H9 (cell line): ENCODE measurements around the gene ZMYND8. TPM values are rescaled to one million over a fixed set of nuclear protein-coding genes. Genes with fewer than 3 reads are reported as not detected.

ENCODE experiments used
- DNase-seq: peaks from one replicate; pipeline ENCODE4 v3.0.0-alpha.2; 2017
- H2AFZ ChIP-seq: one replicate; pipeline ENCODE4 v1.6.1; 2013; ENCODE audit warnings: mild to moderate bottlenecking, low read length, control low read depth, moderate library complexity
- H2AK5ac ChIP-seq: 2 replicates; pipeline ENCODE4 v1.6.1; 2013; ENCODE audit warnings: low read length, control low read depth, mixed read lengths; ENCODE audit not compliant: insufficient read length
- H2BK120ac ChIP-seq: one replicate; pipeline ENCODE4 v1.6.1; 2013; ENCODE audit warnings: low read depth, mild to moderate bottlenecking, low read length, control low read depth, inconsistent platforms; ENCODE audit not compliant: poor library complexity, severe bottlenecking
- H2BK12ac ChIP-seq: 2 replicates; pipeline ENCODE4 v1.6.1; 2013; ENCODE audit warnings: low read length, control low read depth, mixed read lengths, low read depth; ENCODE audit not compliant: insufficient read length
- H2BK15ac ChIP-seq: 2 replicates; pipeline ENCODE4 v1.6.1; 2013; ENCODE audit warnings: low read depth, low read length, control low read depth
- H2BK20ac ChIP-seq: one replicate; pipeline ENCODE4 v1.6.1; 2013; ENCODE audit warnings: low read depth, mild to moderate bottlenecking, low read length, control low read depth, inconsistent platforms; ENCODE audit not compliant: poor library complexity, severe bottlenecking
- H2BK5ac ChIP-seq: 2 replicates; pipeline ENCODE4 v1.6.1; 2013; ENCODE audit warnings: low read length, control low read depth, mixed read lengths; ENCODE audit not compliant: insufficient read length
- H3K14ac ChIP-seq: 2 replicates; pipeline ENCODE4 v1.6.1; 2013; ENCODE audit warnings: low read length, control low read depth; ENCODE audit not compliant: insufficient read depth
- H3K18ac ChIP-seq: 2 replicates; pipeline ENCODE4 v1.6.1; 2013; ENCODE audit warnings: low read depth, mild to moderate bottlenecking, mixed read lengths, low read length, control low read depth; ENCODE audit not compliant: insufficient read length
- H3K23ac ChIP-seq: 2 replicates; pipeline ENCODE4 v1.6.1; 2013; ENCODE audit warnings: low read length, control low read depth, mixed read lengths, low read depth; ENCODE audit not compliant: insufficient read length
- H3K23me2 ChIP-seq: 2 replicates; pipeline ENCODE4 v1.6.1; 2013; ENCODE audit warnings: low read depth, mild to moderate bottlenecking, mixed read lengths, low read length, control low read depth; ENCODE audit not compliant: insufficient read length, poor library complexity, severe bottlenecking
- H3K27ac ChIP-seq: 2 replicates; pipeline ENCODE4 v1.5.1; 2013; ENCODE audit warnings: low read length, control low read depth, mixed read lengths, low read depth; ENCODE audit not compliant: insufficient read length
- H3K27me3 ChIP-seq: 2 replicates; pipeline ENCODE4 v1.6.1; 2013; ENCODE audit warnings: low read length, control low read depth, inconsistent platforms; ENCODE audit not compliant: insufficient read depth
- H3K4ac ChIP-seq: 2 replicates; pipeline ENCODE4 v1.6.1; 2013; ENCODE audit warnings: low read depth, mild to moderate bottlenecking, control low read depth, inconsistent platforms, low read length, moderate library complexity
- H3K4me1 ChIP-seq: 2 replicates; pipeline ENCODE4 v1.6.1; 2013; ENCODE audit warnings: low read length, control low read depth, inconsistent platforms; ENCODE audit not compliant: insufficient read depth
- H3K4me2 ChIP-seq: 2 replicates; pipeline ENCODE4 v1.6.1; 2013; ENCODE audit warnings: low read length, control low read depth, mixed read lengths; ENCODE audit not compliant: insufficient read length, insufficient read depth
- H3K56ac ChIP-seq: 2 replicates; pipeline ENCODE4 v1.6.1; 2013; ENCODE audit warnings: low read depth, mild to moderate bottlenecking, mixed read lengths, low read length, control low read depth; ENCODE audit not compliant: insufficient read length
- H3K79me1 ChIP-seq: 2 replicates; pipeline ENCODE4 v1.6.1; 2013; ENCODE audit warnings: low read depth, mild to moderate bottlenecking, moderate library complexity, low read length, control low read depth, inconsistent platforms; ENCODE audit not compliant: insufficient read depth, poor library complexity, severe bottlenecking
- H3K79me2 ChIP-seq: 2 replicates; pipeline ENCODE4 v1.6.1; 2013; ENCODE audit warnings: low read length, control low read depth, inconsistent platforms; ENCODE audit not compliant: insufficient read depth
- H3K9ac ChIP-seq: 2 replicates; pipeline ENCODE4 v1.6.1; 2013; ENCODE audit warnings: low read length, control low read depth, mixed read lengths; ENCODE audit not compliant: insufficient read length; ENCODE audit errors: extremely low read depth
- H3K9me3 ChIP-seq: one replicate; pipeline ENCODE4 v1.6.1; 2013; ENCODE audit warnings: low read depth, low read length, inconsistent platforms; ENCODE audit not compliant: control insufficient read depth
- H3T11ph ChIP-seq: one replicate; pipeline ENCODE4 v1.6.1; 2013; ENCODE audit warnings: mild to moderate bottlenecking, low read length, control low read depth, inconsistent platforms
- H4K20me1 ChIP-seq: one replicate; pipeline ENCODE4 v1.6.1; 2013; ENCODE audit not compliant: control insufficient read depth, insufficient read length, insufficient read depth
- H4K5ac ChIP-seq: 2 replicates; pipeline ENCODE4 v1.6.1; 2013; ENCODE audit warnings: low read depth, mild to moderate bottlenecking, mixed read lengths, low read length, control low read depth; ENCODE audit not compliant: insufficient read length
- H4K8ac ChIP-seq: replicated peaks from 2 replicates; pipeline ENCODE4 v1.6.1; 2013; ENCODE audit warnings: low read length, control low read depth, mixed read lengths, low read depth; ENCODE audit not compliant: insufficient read length
- H4K91ac ChIP-seq: 2 replicates; pipeline ENCODE4 v1.6.1; 2013; ENCODE audit warnings: low read depth, mild to moderate bottlenecking, moderate library complexity, mixed read lengths, low read length, control low read depth; ENCODE audit not compliant: insufficient read length
- H3K27ac Mint-ChIP-seq, 3 experiments: 2 replicates in 2 of 3; 3 replicates in 1 of 3; pipeline ENCODE4 v1.8.0; 2020 to 2021; ENCODE audit warnings: mixed read lengths in 3 of 3, mild to moderate bottlenecking in 1 of 3, moderate library complexity in 1 of 3
- H3K27me3 Mint-ChIP-seq: 2 replicates; pipeline ENCODE4 v1.8.0; 2021; ENCODE audit warnings: low read depth, mild to moderate bottlenecking, moderate library complexity, mixed read lengths
- H3K36me3 Mint-ChIP-seq, 3 experiments: 2 replicates in 2 of 3; 3 replicates in 1 of 3; pipeline ENCODE4 v1.8.0; 2020 to 2021; ENCODE audit warnings: low read depth in 3 of 3, mixed read lengths in 3 of 3; ENCODE audit not compliant: insufficient read depth in 1 of 3
- H3K4me1 Mint-ChIP-seq, 2 experiments: 2 replicates each; pipeline ENCODE4 v1.8.0; 2020; ENCODE audit warnings: mixed read lengths in 2 of 2
- H3K4me3 Mint-ChIP-seq, 2 experiments: 2 replicates in 1 of 2; 3 replicates in 1 of 2; pipeline ENCODE4 v1.8.0; 2020 to 2021; ENCODE audit warnings: mild to moderate bottlenecking in 2 of 2, mixed read lengths in 2 of 2, moderate library complexity in 1 of 2
- H3K9me3 Mint-ChIP-seq, 2 experiments: 2 replicates in 1 of 2; 3 replicates in 1 of 2; pipeline ENCODE4 v1.8.0; 2020; ENCODE audit warnings: mild to moderate bottlenecking in 2 of 2, mixed read lengths in 2 of 2, moderate library complexity in 1 of 2
- CTCF ChIP-seq: fragments of 200-600 bp; sonication (generic); conservative IDR thresholded peaks from 3 replicates; pipeline ENCODE4 v1.8.0; 2021; ENCODE audit warnings: antibody characterized with exemption, mild to moderate bottlenecking
- WGBS: extraction: QIAGEN DNeasy Blood & Tissue Kit; methylation state at CpG from one replicate; pipeline ENCODE4 v1.1.7; 2013; ENCODE audit warnings: missing lambda C conversion rate, low lambda C conversion rate, mixed read lengths; ENCODE audit not compliant: insufficient read length; ENCODE audit errors: extremely low coverage; 5-methylcytosine and 5-hydroxymethylcytosine counted together
- total RNA-seq: library from RNA; stranded (reverse); gene quantifications from 2 replicates; pipeline ENCODE4 v1.2.1, GENCODE V29; 2021

Gene ZMYND8
- total RNA-seq, 1 experiment from 2014 or later, result 158 TPM

DNA sequence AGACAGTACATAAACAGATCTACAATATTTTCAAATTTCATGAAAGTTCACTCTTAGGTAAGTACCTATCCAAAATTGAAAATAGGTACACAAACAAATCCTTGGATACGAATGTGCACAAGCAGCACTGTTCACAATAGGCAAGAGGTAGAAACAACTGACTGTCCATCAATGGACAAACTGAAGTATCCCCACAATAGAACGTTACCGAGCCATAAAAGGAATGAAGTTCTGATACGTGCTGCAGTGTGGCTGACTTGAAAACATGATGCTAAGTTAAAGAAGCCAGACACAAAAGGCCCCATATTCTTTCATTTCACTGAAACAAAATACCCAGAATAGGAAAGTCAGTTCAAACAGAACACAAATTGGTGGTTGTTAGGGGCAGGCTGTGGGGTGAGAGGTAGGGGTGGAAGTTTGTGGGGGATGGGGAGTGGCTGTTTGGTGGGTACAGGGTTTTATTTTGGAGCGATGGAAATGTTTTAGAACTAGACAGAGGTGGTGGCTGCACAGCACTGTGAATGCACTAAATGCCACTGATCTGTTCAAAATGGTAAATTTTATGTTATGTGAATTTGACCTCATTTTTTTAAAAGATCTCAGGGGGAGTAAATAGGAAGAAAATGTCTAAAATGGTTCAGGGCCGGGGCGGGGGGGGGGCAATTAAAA is 89.5 kb downstream of the ZMYND8 start:
- peaks cover 2% of the 10 kb centered on the region; the same call in 1 of the 2 replicates for H3K27me3 Mint-ChIP-seq
- Histone ChIP-seq H2AFZ (no peak overlapping the region), H3K79me1 (peaks cover 6% of the 10 kb centered on the region), H3K4me2 (no peak overlapping the region), H3K4me1 (no peaks in the 10 kb centered on the region), H2BK120ac (no peak overlapping the region), H4K8ac (no peak overlapping the region), H3K18ac (no peak overlapping the region), H3K4ac (no peak overlapping the region), H3K27me3 (no peaks in the 10 kb centered on the region), H3K14ac (no peak overlapping the region), H3K9ac (no peak overlapping the region), H4K5ac (no peak overlapping the region), H2BK5ac (no peak overlapping the region), H3K9me3 (no peaks in the 10 kb centered on the region), H4K91ac (no peak overlapping the region), H2AK5ac (no peak overlapping the region), H3K56ac (no peak overlapping the region), H2BK12ac (no peak overlapping the region), H3K79me2 (peaks cover 14% of the 10 kb centered on the region; the same call in 1 of the 2 replicates), H3K27ac (no peak overlapping the region), H3T11ph (no peak overlapping the region), H4K20me1 (peaks cover 2% of the 10 kb centered on the region), H2BK15ac (no peak overlapping the region), H3K23me2 (no peaks in the 10 kb centered on the region), H3K23ac (no peak overlapping the region), H2BK20ac (no peak overlapping the region)
- no peaks in the 10 kb centered on the region for H3K9me3 Mint-ChIP-seq
- DNase-seq, result no peak
- no peak for TF ChIP-seq CTCF
- peaks cover 15 to 26% of the 10 kb centered on the region in 2 experiments for H3K4me1 Mint-ChIP-seq
- peaks cover 49 to 75% (median 66%) of the 10 kb centered on the region in 3 experiments for H3K36me3 Mint-ChIP-seq
- WGBS, result 100% methylated on average over 1 of the region's 7 CpGs
- no peak overlapping the region for H3K4me3 Mint-ChIP-seq
- peak overlapping the region in 1 of 3 experiments; percentile 81; a peak in 4 of 7 replicates for H3K27ac Mint-ChIP-seq
